Keratinocyte (primary cell): Measurements from ENCODE around the gene GLOD5. TPM values are rescaled to one million over a fixed set of nuclear protein-coding genes. Genes with fewer than 3 reads are reported as not detected.

ENCODE experiments used
- DNase-seq: peaks from one replicate; pipeline ENCODE4 v3.0.0-alpha.2; 2011; ENCODE audit warnings: low read depth, missing footprints, low spot score
- FAIRE-seq: peaks from 2 replicates; lab custom pipeline; 2011; peaks lifted over from hg19 to GRCh38; lab: Jason Lieb, UNC
- H2AFZ ChIP-seq: 2 replicates; pipeline ENCODE4 v1.6.0; 2012; ENCODE audit warnings: low read length, control low read depth, inconsistent platforms; ENCODE audit not compliant: control insufficient read depth
- H3K27ac ChIP-seq: 2 replicates; pipeline ENCODE4 v1.5.1; 2011; ENCODE audit warnings: low read length; ENCODE audit not compliant: control insufficient read depth, insufficient read depth
- H3K27me3 ChIP-seq: 3 replicates; pipeline ENCODE4 v1.6.0; 2011; ENCODE audit warnings: low read length; ENCODE audit not compliant: control insufficient read depth, insufficient read depth; ENCODE audit errors: extremely low read depth
- H3K36me3 ChIP-seq, 2 experiments: 2 replicates in 1 of 2; 3 replicates in 1 of 2; pipeline ENCODE4 v1.5.1; 2011; ENCODE audit warnings: low read length in 2 of 2, mild to moderate bottlenecking in 1 of 2; ENCODE audit not compliant: control insufficient read depth in 2 of 2, insufficient read depth in 2 of 2; ENCODE audit errors: extremely low read depth in 1 of 2
- H3K4me1 ChIP-seq: 3 replicates; pipeline ENCODE4 v1.5.1; 2011; ENCODE audit warnings: low read length; ENCODE audit not compliant: control insufficient read depth, insufficient read depth; ENCODE audit errors: extremely low read depth
- H3K4me2 ChIP-seq: 3 replicates; pipeline ENCODE4 v1.6.0; 2011; ENCODE audit warnings: low read depth, low read length; ENCODE audit not compliant: control insufficient read depth, insufficient read depth; ENCODE audit errors: extremely low read depth
- H3K4me3 ChIP-seq, 3 experiments: fragments of 200-600 bp in 1 of 3; sonication (generic) in 1 of 3; 2 replicates in 2 of 3; 3 replicates in 1 of 3; pipeline ENCODE4 v1.5.1; 2011 to 2016; ENCODE audit warnings: low read length in 3 of 3, mild to moderate bottlenecking in 3 of 3, control low read depth in 2 of 3, inconsistent platforms in 1 of 3, low read depth in 1 of 3, mixed read lengths in 1 of 3, mixed run types in 1 of 3, moderate library complexity in 1 of 3; ENCODE audit not compliant: control insufficient read depth in 2 of 3, insufficient read depth in 2 of 3; ENCODE audit errors: extremely low read depth in 1 of 3
- H3K79me2 ChIP-seq: 2 replicates; pipeline ENCODE4 v1.6.0; 2012; ENCODE audit warnings: low read length; ENCODE audit not compliant: control insufficient read depth, insufficient read depth
- H3K9ac ChIP-seq: 3 replicates; pipeline ENCODE4 v1.6.0; 2011; ENCODE audit warnings: low read length; ENCODE audit not compliant: control insufficient read depth, insufficient read depth; ENCODE audit errors: extremely low read depth
- H3K9me1 ChIP-seq: 3 replicates; pipeline ENCODE4 v1.6.0; 2011; ENCODE audit warnings: low read length; ENCODE audit not compliant: control insufficient read depth, insufficient read depth; ENCODE audit errors: extremely low read depth
- H3K9me3 ChIP-seq: 2 replicates; pipeline ENCODE4 v1.5.1; 2012; ENCODE audit warnings: low read depth, low read length; ENCODE audit not compliant: control insufficient read depth
- H4K20me1 ChIP-seq: 3 replicates; pipeline ENCODE4 v1.6.0; 2011; ENCODE audit warnings: low read length; ENCODE audit not compliant: control insufficient read depth, insufficient read depth; ENCODE audit errors: extremely low read depth
- EZH2 ChIP-seq: IDR thresholded peaks from one replicate; pipeline ENCODE4 v1.6.1; 2012; ENCODE audit warnings: inconsistent platforms, mild to moderate bottlenecking, low read length, moderate library complexity
- dilution Hi-C: fragments of 300-500 bp; cut with MboI; formaldehyde crosslinking; loops from one replicate; pipeline ENCODE4 v1.7.0; 2020; ENCODE audit warnings: low sequenced_read_pairs; ENCODE audit not compliant: extremely low pct_ligation_motif_present
- polyA plus RNA-seq, 5 experiments: library from polyadenylated mRNA; depleted of rRNA in 3 of 5; stranded (reverse) in 3 of 5; stranded (forward) in 1 of 5; unstranded in 1 of 5; fragments of >200 nt; gene quantifications; 1 replicate in 1 of 5; 2 replicates in 3 of 5; 3 replicates in 1 of 5; pipeline versions ENCODE4 v1.2.1 to v1.2.3, GENCODE V29; 2011 to 2012; ENCODE audit warnings: missing spikeins in 2 of 5, low read depth in 1 of 5, low replicate concordance in 1 of 5
- TF ChIP-seq, protein P1 (sequence below), 3 experiments: IDR thresholded peaks in 1 of 3; conservative IDR thresholded peaks in 1 of 3; optimal IDR thresholded peaks in 1 of 3; 2 replicates in 2 of 3; 3 replicates in 1 of 3; pipeline versions ENCODE3 to v1.5.1; 2011; ENCODE audit warnings: low read length in 3 of 3, mild to moderate bottlenecking in 3 of 3, moderate library complexity in 2 of 3, control low read depth in 1 of 3, inconsistent platforms in 1 of 3; ENCODE audit not compliant: insufficient read depth in 2 of 3; ENCODE audit errors: extremely low read depth in 1 of 3

Gene GLOD5
- polyA plus RNA-seq, 1 donor (not counting 4 experiments of a cell fraction or from before 2014, with no cell fraction given): not detected

GRCh38 chrX:48791063-48791820 lies 29.7 kb downstream of the GLOD5 start:
- Histone ChIP-seq H3K9ac (no peak overlapping the region), H4K20me1 (no peaks in the 10 kb centered on the region), H3K4me2 (no peak overlapping the region), H3K27ac (no peak overlapping the region), H3K9me1 (no peaks in the 10 kb centered on the region), H3K4me3 (no peak overlapping the region), H3K36me3 (no peaks in the 10 kb centered on the region), H2AFZ (no peak overlapping the region), H3K79me2 (no peaks in the 10 kb centered on the region), H3K27me3 (peaks cover 9% of the 10 kb centered on the region), H3K4me1 (no peaks in the 10 kb centered on the region), H3K9me3 (no peaks in the 10 kb centered on the region)
- DNase-seq (no peak), FAIRE-seq (no peak)
- dilution Hi-C loops: no loop called here
- TF ChIP-seq, protein P1, sequence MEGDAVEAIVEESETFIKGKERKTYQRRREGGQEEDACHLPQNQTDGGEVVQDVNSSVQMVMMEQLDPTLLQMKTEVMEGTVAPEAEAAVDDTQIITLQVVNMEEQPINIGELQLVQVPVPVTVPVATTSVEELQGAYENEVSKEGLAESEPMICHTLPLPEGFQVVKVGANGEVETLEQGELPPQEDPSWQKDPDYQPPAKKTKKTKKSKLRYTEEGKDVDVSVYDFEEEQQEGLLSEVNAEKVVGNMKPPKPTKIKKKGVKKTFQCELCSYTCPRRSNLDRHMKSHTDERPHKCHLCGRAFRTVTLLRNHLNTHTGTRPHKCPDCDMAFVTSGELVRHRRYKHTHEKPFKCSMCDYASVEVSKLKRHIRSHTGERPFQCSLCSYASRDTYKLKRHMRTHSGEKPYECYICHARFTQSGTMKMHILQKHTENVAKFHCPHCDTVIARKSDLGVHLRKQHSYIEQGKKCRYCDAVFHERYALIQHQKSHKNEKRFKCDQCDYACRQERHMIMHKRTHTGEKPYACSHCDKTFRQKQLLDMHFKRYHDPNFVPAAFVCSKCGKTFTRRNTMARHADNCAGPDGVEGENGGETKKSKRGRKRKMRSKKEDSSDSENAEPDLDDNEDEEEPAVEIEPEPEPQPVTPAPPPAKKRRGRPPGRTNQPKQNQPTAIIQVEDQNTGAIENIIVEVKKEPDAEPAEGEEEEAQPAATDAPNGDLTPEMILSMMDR (optimal IDR thresholded peaks at IDR 0.05 in 1 of 3, IDR thresholded peaks at IDR 0.05 in 1 of 3, conservative IDR thresholded peaks at IDR 0.05 in 1 of 3; ENCODE audit: extremely low read depth in 1 of 3, insufficient read depth in 2 of 3, low read length in 3 of 3): no peak

GRCh38 chrX:48792219-48792618 lies 30.7 kb downstream of the GLOD5 start:
- DNase-seq: no peak
- Histone ChIP-seq H3K9me3 (no peaks in the 10 kb centered on the region), H3K4me2 (no peak overlapping the region), H3K9ac (no peak overlapping the region), H4K20me1 (no peaks in the 10 kb centered on the region), H3K79me2 (no peaks in the 10 kb centered on the region), H3K4me3 (no peak overlapping the region), H3K9me1 (no peaks in the 10 kb centered on the region), H3K36me3 (no peaks in the 10 kb centered on the region), H3K27me3 (peaks cover 7% of the 10 kb centered on the region), H3K27ac (no peak overlapping the region), H3K4me1 (no peaks in the 10 kb centered on the region), H2AFZ (no peak overlapping the region)
- no peak for FAIRE-seq
- dilution Hi-C loops: no loop called here
- TF ChIP-seq, protein P1 (optimal IDR thresholded peaks at IDR 0.05 in 1 of 3, IDR thresholded peaks at IDR 0.05 in 1 of 3, conservative IDR thresholded peaks at IDR 0.05 in 1 of 3; ENCODE audit: extremely low read depth in 1 of 3, insufficient read depth in 2 of 3, low read length in 3 of 3): no peak
- no peak for TF ChIP-seq EZH2
